ENCODE results near the gene STOML2. TPM values are rescaled to one million over a fixed set of nuclear protein-coding genes. Genes with fewer than 3 reads are reported as not detected.

Gene STOML2
- total and polyA plus RNA-seq, 2 donors (not counting 3 experiments of a cell fraction or from before 2014, with no cell fraction given), result 144 to 187 TPM

DNA sequence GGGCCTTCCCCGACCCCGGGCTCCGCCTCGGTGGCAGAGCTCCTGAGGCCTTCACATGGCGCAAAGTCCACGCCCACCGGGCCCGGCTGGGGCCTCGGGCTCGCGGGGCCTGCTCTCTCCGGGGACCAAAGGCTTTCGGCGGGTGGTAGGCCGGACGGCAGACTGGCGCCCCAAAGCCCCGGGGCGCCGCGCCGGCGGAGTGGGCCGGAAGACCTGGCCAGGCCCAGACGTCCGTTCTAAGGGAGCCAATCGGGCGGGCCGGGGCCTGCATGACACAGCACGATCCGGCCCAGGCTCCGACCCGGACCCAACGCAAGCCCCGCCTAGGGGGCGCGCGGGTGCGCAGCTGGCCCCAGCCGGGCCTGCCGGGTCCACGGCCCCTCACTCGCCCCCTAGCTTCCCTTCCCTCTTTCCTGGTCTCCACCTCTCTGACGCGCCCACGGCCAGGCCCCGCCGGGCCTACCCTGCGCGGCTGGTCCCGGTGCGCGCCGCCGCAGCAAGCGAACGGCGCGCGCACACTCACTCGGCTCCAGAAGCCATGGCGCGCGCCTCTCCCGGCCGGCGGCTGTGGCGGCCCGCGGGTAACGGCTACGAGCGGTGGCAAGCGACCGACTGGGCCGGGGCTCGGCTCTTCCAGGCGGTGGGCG, 31.0 kb downstream of the STOML2 start:
- POLR2A ChIA-PET, result interaction anchor here (0.9 to 1.9 kb wide), 11 partner anchors 8 to 45 kb away, joined by 3 to 12 read pairs (median 4); partner anchors contain the start of genes ATOSB, FANCG, PIGO and STOML2
- Histone ChIP-seq H3K9ac (replicated peaks; ENCODE audit: extremely low read depth, insufficient read depth, low read length) (peak overlapping the region; percentile 99), H4K20me1 (replicated peaks; ENCODE audit: control insufficient read depth, extremely low read depth, insufficient read depth, low read length) (peaks cover 13% of the 10 kb centered on the region), H3K4me2 (ENCODE audit: insufficient read depth, low read length) (peak overlapping the region; percentile 98), H3K4me3 (replicated peaks in 1 of 3; ENCODE audit: insufficient read depth in 1 of 3, low read depth in 1 of 3, low read length in 3 of 3) (peak overlapping the region; percentile 79 to 97 (median 96)), H3K79me2 (ENCODE audit: control insufficient read depth, insufficient read depth, low read length) (peaks cover 55% of the 10 kb centered on the region), H3K27ac (ENCODE audit: insufficient read depth, low read depth, low read length) (peak overlapping the region; percentile 95), H3K36me3 (ENCODE audit: control insufficient read depth in 2 of 2, extremely low read depth in 1 of 2, insufficient read depth in 2 of 2, low read length in 2 of 2) (peaks cover 15 to 21% of the 10 kb centered on the region in 2 experiments), H3K27me3 (ENCODE audit: control insufficient read depth in 2 of 2, insufficient read depth in 2 of 2, low read length in 2 of 2) (no peaks in the 10 kb centered on the region), H2AFZ (ENCODE audit: low read depth, low read length) (no peak overlapping the region), H3K4me1 (ENCODE audit: control insufficient read depth, extremely low read depth, insufficient read depth, low read length) (peaks cover 29% of the 10 kb centered on the region), H3K9me3 (replicated peaks; ENCODE audit: control insufficient read depth, insufficient read depth, low read length) (no peaks in the 10 kb centered on the region), H3K9me1 (replicated peaks; ENCODE audit: control insufficient read depth, extremely low read depth, insufficient read depth, low read length) (no peaks in the 10 kb centered on the region)
- BruUV-seq (replicated peaks), result no TSS peak
- CTCF ChIA-PET, result interaction anchor here (0.6 to 2.6 kb wide), 13 partner anchors 8 to 1791 kb away, joined by 3 to 18 read pairs (median 6); partner anchors contain the start of genes FANCG and PIGO
- DNase-seq (ENCODE audit: low read depth, low spot score), result peak; percentile 85
- TF ChIP-seq POLR2AphosphoS5 (IDR thresholded peaks at IDR 0.05; ENCODE audit: insufficient read depth, low read depth, low read length) (peak; percentile 71), FOS (IDR thresholded peaks at IDR 0.05; ENCODE audit: borderline replicate concordance, insufficient read depth, low read length) (no peak), GATA2 (IDR thresholded peaks at IDR 0.05; ENCODE audit: insufficient read depth, insufficient read length, low read depth, low read length) (no peak), JUN (IDR thresholded peaks at IDR 0.05; ENCODE audit: borderline replicate concordance, insufficient read depth, insufficient read length, low read depth) (no peak), MAX (IDR thresholded peaks at IDR 0.05; ENCODE audit: insufficient read depth, insufficient read length) (peak; percentile 10), POLR2A (IDR thresholded peaks at IDR 0.05; ENCODE audit: low read depth, low read length) (peak; percentile 51), CTCF (IDR thresholded peaks at IDR 0.05; ENCODE audit: extremely low read depth in 1 of 2, insufficient read depth in 1 of 2, low read depth in 1 of 2, low read length in 2 of 2) (peak; percentile 25 to 65)
- FAIRE-seq, result no peak
- dilution Hi-C loops (cut with MboI; ENCODE audit: extremely low pct_ligation_motif_present, low sequenced_read_pairs) (no loop called here), intact Hi-C loops (cut with micrococcal nuclease) (loop anchor here (1.0 to 2.0 kb wide), 5 partner anchors 8 to 405 kb away; partner anchors contain the start of genes DNAJB5 and PIGO)

Data from endothelial cell of umbilical vein (primary cell).